Measurements from ENCODE around the gene THAP8. TPM values are rescaled to one million over a fixed set of nuclear protein-coding genes. Genes with fewer than 3 reads are reported as not detected.

THAP8 gene
- total and polyA plus RNA-seq, 2 of the 13 experiments (the other 11 are each of a cell fraction or from before 2014, with no cell fraction given): 1.7 to 3.7 TPM

GRCh38 chr19:36014012-36014924 lies 39.8 kb downstream of the THAP8 start, which contains the start of gene ALKBH6 (continued):
- TF ChIP-seq ZHX2 (IDR thresholded peaks at IDR 0.05; ENCODE audit: low read depth) (0 out of 2 replicates have a peak, but pooled peaks have one; percentile 43), ZHX2 (CRISPR knock-in tag; IDR thresholded peaks at IDR 0.05; ENCODE audit: borderline replicate concordance) (no peak), SIN3A (IDR thresholded peaks at IDR 0.05; ENCODE audit: borderline replicate concordance, low read depth, low read length) (peak; percentile 91; the same call in 1 of the 2 replicates), ATF4 (CRISPR knock-in tag; IDR thresholded peaks at IDR 0.05) (no peak; a peak in 1 of 4 replicates), PATZ1 (CRISPR knock-in tag; IDR thresholded peaks at IDR 0.05) (no peak), SOX6 (IDR thresholded peaks at IDR 0.05) (no peak), SOX6 (CRISPR knock-in tag; IDR thresholded peaks at IDR 0.05) (peak; percentile 15; the same call in 1 of the 2 replicates), ZNF337 (CRISPR knock-in tag; IDR thresholded peaks at IDR 0.05; ENCODE audit: borderline replicate concordance, low read depth) (no peak), SP4 (CRISPR knock-in tag; IDR thresholded peaks at IDR 0.05) (peak; percentile 98), PLRG1 (conservative IDR thresholded peaks at IDR 0.05) (no peak), CCAR2 (optimal IDR thresholded peaks at IDR 0.05; ENCODE audit: low read depth, low read length) (no peak), PCBP1 (IDR thresholded peaks at IDR 0.05; ENCODE audit: borderline replicate concordance, low read depth, low read length) (peak; percentile 89; the same call in 1 of the 2 replicates), CBX5 (CRISPR knock-in tag; IDR thresholded peaks at IDR 0.05; ENCODE audit: borderline replicate concordance) (no peak), KMT2B (CRISPR knock-in tag; IDR thresholded peaks at IDR 0.05) (0 out of 2 replicates have a peak, but pooled peaks have one; percentile 49), ZBTB38 (CRISPR knock-in tag; IDR thresholded peaks at IDR 0.05) (0 out of 2 replicates have a peak, but pooled peaks have one; percentile 28), ZNF562 (CRISPR knock-in tag; IDR thresholded peaks at IDR 0.05; ENCODE audit: borderline replicate concordance) (no peak), KDM3A (CRISPR knock-in tag; IDR thresholded peaks at IDR 0.05; ENCODE audit: low read depth) (no peak), HNRNPUL1 (IDR thresholded peaks at IDR 0.05; ENCODE audit: low read depth, low read length) (no peak), GATAD1 (CRISPR knock-in tag; IDR thresholded peaks at IDR 0.05) (peak; percentile 70)
